ENCODE data around the gene LIFR.

The LIFR gene

DNA sequence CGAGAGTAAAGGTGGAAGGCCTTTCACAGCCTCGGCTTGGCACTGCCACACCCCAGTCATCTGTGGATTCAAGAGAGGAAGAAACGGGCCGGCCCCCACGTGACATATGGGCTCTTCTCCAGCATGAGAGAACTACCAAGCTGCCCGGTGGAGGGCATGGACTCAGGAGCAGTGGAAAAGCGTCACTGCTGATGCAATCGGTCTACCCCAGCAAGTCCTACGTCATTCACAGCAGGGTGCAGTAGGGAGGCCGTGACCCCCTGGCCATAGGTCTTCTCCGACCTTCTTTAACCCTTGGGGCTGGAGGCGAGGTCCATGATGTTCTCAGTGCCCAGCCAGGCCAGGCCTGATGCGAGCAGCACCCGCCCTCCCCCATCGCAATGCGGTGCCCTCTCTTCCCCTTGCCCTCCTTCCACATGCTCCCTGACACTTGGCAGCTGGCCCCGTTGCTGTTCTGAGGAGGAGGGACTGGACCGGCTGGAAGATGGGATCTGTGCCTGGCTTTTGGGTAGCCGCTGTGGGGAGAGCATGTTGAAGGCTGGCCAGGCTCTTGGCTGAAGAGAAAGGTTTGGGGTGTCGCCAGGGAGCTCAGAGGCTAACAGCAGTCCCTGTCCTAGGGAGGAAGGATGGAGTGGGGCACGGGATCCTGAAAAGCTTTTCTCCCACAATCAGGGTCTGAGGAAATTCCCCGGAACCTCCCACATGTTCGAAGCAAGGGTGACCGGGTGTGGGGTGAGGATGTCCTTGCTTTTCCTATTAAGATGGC, 89.8 kb downstream of the LIFR start:
- no peak for DNase-seq (ENCODE audit: low read depth in 2 of 2)

DNA sequence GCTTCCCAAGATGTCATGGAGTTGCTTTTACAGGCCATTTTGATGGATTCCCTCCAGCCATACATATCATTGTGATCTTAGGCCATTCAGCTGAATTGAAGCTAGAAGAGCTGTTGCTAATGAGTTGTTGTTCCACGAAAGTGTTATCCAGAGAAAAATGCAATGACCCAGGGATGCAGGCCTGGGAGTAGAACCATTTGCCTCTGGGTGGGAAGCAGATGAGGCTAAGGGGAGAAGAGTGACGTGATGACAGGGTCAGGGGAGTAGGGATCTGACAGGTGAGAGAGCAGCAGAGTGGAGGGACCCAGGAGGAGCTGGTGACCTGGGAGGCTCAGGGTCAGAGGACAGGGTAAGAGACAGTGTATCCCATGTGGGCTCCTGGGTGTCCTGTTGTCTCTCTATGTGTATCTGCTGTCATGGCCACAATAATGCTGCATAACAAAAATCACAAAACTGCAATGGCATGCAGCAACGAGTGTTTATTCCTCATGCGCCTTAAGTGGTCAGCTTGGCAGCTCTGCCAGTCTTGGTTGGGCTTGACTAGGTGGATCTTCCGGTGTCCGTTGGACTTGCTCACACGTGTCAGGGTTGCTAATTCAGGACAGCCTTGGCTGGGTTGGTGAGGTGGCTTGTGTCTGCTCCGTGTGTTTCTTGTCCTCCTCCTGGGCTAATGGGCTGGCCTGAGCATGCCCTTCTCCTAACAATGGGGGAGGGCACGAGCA, 90.6 kb downstream of the LIFR start:
- DNase-seq (ENCODE audit: low read depth in 2 of 2): no peak

DNA sequence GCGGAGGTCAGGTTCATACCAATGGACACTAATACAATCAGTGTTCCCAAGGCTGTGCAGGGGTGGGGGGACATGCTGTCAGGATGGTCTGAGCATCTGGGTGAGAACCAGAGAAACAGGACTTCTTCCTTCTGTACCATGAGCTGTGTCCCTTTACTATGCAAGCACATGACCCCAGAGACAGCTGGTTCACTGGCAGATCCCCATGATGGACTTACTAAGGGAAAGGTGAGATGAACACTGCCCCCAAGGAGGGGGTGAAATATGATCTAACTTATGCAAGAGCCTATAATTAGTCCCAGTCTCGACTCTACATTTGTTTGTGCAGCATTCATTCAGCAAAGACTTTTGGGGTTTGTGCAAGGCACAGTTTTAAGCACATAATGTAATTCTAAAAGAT, 91.4 kb downstream of the LIFR start:
- no peak for DNase-seq (ENCODE audit: low read depth in 2 of 2)

DNA sequence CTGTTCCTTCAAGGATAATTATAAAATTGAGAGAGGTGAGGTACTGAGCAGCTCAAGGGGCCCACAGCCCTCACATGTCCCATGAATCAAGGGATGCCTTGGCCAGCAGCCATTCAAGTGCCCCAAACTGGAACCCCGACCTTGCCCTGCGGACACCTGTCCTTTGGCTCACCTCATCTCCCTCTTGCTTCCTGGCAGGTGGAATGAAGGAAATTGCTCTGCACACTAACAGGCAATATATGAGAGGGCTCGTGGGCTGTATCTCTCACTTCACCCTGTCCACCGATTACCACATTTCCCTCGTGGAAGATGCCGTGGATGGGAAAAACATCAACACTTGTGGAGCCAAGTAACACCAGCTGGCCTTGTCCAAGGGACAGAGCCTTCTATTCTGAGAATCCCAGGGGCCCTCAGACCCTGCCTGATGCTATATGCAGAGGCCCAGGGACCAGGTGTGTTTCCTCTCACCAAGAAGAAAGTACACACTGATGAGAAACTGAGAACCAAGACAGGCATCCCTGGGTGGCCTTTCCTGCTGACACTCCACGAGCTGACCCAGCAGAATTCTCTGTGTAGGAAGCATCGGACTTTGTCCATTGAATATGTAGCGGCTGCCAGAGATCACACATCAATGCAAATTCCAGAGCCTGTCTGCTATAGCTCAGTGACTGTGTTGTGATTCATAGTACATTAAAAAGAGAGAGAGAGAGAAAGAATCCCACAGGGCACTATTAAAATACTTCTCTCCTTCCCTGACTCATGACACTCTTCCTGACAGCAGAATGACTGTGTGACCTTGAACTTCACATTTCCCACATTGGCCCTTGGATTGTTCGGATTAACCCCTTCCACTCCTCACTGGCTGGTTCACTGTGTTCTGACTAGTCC, 92.6 kb downstream of the LIFR start:
- DNase-seq (ENCODE audit: low read depth in 2 of 2): no peak

DNA sequence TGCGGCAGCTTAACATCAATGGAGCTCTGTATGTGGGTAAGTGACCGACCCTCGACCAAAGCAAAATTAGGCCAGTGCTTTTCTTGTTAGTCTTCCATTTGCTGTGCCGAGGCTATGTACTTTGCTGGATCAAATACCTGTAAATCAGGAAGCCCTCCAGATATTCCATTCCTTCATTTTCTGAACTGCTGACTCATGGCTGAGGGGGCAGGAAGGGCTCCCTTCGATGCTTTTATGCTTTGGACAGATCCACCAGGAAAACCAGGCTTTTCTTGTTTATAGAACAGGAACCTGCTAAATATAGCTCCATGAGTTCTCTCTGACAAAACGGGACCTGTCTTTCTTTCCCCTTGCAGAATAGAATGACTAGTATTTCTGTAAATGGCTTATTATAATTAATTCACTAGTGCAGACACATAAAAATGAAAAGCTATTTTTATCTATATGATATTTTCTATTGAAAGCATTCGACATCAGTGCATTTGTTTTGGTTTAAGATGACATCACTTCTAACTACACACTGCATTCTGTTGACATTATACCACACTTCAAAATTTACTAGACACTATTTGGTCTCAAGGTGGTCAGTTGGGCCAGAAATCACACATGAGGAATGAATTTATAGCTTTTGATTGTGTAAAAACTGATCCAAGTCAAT, 93.3 kb downstream of the LIFR start:
- DNase-seq (ENCODE audit: low read depth in 2 of 2): no peak

DNA sequence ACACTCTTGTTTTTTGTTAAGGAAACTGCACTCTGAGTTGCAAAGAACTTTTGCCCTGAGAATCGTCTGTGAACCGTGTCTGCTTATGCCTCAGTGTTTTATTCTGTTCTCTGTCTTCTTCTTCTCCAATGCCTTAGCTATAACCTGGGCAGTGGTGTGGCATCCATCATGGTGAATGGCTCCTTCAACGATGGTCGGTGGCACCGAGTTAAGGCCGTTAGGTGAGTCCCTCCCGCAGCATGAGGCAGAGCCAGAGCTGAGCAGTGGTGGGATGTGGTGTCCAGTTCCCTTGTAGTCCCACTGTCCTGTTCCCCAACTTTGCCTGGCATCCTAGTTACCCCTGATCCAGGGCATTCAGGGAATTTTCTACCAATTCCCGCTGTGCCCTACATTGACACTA, 98.3 kb downstream of the LIFR start:
- no peak for DNase-seq (ENCODE audit: low read depth in 2 of 2)

DNA sequence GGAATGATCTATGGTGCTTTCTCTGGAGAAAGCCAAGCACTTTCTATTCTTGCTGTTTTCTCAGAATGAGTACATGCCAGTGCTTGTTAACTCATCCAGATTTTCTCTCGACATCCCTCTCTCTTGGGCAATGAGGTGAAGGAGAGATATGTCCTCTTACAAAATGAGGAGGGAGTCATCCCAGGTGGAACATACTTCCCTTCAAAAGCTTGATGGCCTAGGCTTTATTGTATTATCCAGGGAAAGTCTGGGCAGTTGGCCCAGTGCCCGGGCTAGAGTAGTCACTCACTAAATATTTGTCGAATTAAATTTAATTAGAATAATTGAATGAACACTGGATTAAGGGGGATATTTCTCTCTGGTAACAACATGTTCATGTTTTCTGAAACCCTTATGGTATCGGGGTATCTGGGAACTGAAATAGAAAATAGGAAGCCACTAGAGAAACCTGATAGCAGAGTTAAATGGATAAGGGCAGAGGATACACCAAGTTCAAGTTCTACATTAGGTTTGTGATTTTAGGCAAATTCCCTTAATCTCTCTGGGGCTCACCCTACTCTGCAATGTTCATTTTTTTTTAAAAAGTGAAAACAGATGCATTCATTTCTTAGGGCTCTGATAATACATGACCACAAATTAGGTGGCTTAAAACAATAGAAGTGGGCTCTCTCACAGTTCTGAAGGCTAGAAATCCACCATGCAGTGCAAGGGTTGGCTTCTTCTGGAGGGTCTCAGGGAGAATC, 99.6 kb downstream of the LIFR start:
- DNase-seq (ENCODE audit: low read depth in 2 of 2): no peak

DNA sequence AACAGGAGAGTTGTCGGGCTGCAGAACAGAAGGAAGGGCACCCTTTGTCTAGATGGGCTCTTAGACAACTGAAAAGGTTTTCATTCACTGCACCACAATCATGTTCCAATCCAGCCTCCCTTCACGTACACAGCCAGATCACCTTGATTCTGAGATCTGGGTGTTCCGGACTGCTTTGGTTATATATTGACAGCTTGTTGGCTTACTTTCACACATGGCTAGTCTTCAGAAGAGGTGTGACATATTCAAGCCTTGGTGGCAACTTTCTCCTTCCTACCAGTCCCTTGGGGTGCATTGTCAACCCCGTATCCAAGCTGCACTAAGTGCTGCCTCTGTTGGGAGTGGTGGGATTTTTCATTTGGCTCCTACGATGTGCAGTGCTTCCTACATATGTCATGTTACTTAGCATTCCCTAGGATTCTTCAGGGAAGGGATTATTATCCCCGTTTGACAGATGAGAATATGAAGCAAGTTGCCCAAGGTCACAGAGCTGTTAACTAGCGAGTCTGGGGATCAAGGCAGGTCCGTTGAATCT, 100.6 kb downstream of the LIFR start:
- no peak for DNase-seq (ENCODE audit: low read depth in 2 of 2)

DNA sequence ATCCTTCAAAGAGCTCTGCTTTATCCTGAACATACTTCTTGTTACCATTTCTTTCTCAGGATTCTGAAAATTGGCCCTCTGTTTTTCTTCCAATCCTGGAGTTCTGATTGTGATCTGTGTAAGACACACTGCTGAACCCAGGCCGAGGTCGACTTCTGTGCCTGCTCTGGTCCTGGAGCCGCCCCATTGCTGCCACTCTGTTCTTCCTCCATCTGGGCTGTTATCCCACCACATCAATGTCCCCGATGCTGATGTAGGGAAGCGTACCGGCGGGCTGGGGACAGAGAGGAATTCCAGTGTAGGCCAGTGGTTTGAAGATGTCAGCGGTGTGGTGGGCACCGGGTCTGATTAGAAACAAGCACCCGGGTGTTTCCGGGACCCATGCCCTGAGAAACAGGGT, 102.5 kb downstream of the LIFR start:
- DNase-seq (ENCODE audit: low read depth in 2 of 2): no peak

DNA sequence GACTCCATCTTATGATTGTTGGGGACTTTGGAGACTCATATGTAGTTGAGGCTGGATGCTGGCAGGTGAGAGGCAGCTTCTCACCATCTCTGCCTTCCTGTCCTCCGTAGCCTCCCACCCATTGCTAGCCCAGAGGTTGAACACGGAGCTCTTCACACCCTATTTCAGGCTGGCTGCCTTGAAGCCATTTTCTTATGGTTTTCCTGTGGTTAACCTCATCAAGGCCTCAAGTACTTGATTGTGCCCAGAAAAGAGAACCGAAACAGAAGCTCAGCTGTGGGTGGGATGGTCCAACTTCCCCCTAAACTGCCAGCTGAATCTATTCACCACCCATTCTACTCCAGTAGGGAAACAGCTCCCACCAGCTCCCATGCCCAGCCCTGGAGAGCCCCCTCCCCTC, 102.9 kb downstream of the LIFR start:
- peak; percentile 8 to 13 for DNase-seq (ENCODE audit: low read depth in 2 of 2)

DNA sequence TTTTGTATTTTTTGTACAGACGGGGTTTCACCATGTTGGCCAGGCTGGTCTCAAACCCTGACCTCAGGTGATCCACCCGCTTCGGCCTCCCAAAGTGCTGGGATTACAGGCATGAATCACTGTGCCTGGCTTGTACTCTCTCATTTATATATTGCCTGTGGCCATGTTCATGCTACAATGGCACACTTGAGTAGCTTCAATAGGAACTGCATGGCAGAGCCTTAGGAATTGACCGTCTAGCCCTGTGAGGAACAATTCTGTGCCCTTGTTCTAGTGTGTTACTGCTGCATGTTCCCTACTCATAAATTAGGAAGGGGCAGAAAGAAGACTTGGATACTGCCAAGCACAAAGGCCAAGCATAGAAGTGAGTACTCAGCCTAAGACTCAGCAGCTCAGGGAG, 104.2 kb downstream of the LIFR start:
- no peak for DNase-seq (ENCODE audit: low read depth in 2 of 2)

DNA sequence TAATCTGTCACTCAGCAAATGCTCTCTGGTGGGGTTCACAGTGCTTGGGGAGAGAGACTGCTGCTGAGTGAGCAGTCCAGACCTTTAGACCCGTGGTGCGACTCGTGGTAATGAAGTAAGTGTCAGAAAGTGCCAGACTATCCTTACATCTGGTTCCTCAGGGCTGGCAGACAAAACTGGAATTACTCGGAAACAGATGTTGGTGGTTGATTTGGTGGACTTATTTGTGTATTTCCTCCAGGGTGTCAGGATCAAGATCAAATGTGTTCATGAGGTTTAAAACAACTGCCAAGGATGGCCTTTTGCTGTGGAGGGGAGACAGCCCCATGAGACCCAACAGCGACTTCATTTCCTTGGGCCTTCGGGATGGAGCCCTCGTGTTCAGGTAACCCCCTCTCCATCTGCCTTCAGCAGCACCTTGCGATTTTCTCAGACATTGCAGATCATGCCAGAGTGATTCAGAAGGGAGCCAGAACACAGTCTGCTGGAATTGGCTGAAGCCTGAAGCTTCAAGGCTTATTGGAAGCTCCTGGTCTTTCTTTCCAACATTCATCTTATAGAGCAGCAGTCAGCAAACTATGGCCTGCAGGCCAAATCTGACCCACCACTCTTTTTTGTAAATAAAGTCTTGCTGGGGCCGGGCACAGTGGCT, 105.2 kb downstream of the LIFR start:
- no peak for DNase-seq (ENCODE audit: low read depth in 2 of 2)

DNA sequence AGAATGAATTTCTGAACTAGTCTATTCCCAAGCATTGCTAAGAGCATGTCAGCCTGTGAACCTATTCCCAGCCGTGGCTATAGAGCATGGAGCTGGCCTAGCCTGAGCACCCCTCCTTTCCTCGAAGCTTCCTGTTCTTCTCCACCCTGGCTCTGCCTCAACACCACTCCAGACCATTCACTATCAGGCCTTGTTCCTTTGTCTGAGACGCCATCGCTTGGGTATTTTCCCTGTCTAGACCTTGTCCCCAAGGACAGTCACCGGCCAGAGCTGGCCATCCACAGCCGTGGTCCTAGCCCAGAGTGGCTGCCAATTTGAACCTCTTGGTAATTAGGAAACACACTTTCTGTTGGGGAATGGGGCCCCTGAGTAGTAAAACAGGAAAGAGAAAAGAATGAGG, 105.8 kb downstream of the LIFR start:
- DNase-seq (ENCODE audit: low read depth in 2 of 2): no peak

DNA sequence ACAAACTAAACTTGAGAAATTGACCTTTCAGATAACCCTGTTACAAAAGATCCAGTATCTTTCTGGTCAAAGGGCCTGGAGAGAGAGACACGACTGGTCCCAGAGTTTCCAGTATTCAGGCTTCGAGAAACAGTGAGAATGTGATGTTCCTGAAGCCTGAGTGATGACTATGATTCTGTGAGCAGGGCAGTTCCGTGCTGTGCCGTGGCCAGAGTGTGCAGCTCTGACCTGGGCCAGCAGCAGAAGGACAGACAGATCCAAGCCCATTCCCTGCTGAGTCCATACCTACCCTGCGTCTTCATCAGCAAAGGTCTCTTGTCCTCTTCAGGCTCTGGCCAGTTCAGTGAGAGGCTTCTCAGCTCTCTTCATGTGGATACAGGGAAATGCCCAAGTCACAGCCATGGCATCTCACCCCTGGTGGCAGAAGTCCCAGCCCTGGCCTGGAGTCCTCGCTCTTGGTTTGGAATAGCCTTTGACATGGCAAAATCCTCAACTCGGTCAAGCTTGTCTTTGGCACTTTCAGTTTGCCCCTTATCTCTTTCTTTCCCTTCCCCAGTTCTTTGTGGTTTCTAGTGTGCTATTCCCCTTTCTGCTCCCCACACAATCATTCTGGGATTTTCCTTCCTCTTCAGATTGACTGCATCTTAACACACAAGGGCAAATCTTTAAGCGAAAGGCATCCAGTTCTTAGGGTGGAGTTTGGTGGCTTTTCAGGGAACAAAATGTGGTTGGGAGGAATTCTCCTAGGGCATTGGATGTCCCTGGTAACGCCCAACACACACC, 107.7 kb downstream of the LIFR start:
- no peak for DNase-seq (ENCODE audit: low read depth in 2 of 2)

DNA sequence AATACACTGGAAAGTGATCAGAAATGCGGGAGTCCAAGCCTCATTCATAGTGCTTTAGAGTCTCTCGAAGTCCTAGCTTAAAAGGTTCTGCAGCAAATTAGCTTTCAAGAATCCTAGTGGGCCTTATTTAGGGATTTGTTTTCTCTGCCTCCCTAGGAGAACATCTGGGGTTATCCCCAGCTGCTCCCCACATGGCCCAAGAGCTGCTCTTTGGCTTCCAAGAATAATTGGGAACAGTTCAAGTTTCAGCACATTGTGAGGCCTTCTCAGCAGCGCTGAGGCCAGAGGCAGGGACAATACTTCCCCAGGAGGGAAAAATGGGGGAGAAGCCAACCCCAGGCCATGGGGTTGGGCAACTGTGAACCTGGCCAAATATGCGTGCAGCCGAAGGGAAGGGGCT, 108.7 kb downstream of the LIFR start:
- no peak for DNase-seq (ENCODE audit: low read depth in 2 of 2)

DNA sequence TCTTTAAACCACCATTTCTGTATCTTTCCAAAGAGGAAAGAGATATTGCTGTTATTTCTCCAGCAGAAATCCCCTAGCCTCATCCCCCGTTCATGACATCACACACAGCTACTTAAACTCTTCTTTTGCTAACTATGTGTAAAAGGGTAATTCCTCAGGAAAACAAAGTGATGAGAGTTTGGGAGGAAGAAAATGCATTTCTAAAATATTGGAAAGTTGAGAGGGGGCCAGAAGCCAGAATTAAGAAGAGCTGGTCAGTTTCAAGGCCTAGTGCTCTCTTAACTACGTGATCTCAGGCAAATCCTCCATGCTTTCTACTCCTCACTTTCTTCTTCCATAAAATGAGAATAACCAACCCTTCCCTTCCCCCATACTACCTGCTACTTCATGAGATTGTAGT, 109.4 kb downstream of the LIFR start:
- no peak for DNase-seq (ENCODE audit: low read depth in 2 of 2)

DNA sequence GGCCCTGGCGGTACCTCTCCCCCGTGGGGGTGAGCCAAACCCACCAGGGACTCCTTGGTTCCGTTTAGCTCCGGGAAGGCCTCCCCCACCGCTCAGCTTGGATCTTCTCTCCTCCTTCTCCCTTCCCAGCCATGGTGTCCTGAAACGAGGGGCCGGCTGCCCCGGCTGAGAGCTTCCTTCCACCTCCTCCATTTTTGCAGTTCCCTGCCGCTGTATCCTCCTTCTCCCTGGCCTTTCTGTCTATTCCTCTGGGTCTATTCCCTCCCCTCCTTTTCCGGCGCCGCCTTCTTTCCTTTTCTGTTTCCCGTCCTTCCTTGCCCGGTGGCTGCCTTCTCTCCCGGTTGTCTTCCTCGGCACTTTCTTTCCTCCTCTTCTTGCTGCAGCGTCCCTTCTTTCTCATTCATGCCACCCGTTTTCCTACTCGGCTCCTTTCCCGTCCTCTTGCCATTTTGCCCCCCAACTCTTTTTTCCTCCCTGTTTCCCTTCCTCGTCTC, 110.4 kb downstream of the LIFR start:
- no peak for DNase-seq (ENCODE audit: low read depth in 2 of 2)

DNA sequence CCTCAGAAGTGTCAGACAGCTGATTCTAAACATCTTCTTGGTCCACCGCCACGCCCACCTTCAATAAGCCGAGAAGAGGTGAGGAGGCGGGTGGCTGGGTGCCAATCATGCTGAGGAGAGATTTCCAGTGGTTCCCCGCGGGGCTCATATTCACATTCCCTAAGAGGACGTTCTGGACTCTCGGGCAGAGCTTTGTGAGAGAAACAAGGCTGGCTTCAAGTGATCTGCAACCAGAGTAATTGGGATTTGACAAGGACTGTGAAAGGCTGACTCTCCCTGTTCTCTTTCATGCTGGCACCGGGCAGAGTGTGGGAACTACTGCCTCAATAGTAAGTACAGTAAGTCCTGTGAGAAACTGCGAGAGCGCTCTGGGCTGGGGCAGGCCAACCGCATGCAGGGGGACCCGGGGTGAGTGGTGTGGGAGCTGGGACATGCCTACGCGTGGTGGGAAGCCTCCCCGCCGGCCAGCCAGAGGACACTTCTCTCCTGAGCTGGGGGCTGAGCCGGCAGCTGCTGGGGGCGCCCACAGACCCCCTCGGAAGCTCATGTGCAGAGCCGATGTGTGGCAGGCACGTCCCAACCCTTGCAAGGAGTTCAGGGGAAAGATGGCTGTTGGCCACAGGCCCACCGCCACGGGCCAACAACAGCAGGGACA, 110.9 kb downstream of the LIFR start:
- no peak for DNase-seq (ENCODE audit: low read depth in 2 of 2)

DNA sequence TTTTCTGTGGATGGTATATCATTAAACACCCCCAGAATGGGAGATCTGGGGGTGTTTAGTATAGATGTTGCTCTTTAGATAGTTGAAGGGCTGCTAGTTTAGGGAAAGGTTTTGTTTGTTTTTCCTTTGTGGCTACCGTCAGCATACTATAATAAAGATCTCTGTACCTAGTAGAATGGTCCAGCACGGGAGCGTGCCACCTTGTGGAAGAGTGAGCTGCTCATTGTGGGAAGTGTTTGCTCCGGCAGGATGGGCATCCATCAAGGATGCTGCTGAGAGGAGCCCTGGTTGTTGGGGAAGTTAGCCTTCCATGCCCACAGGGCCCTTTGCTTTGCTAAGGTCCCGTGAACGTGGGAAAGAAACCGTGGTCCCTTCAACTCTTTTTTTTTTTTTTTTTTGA, 113.1 kb downstream of the LIFR start:
- DNase-seq (ENCODE audit: low read depth in 2 of 2): no peak

All from stimulated activated CD4-positive, alpha-beta T cell treated with anti-CD3 and anti-CD28 coated beads, Interleukin-15, amount 100 ng/mL, for 48 hours (primary cell).